Endothelial cell of umbilical vein (primary cell): ENCODE measurements around the gene MPP4.

Experiments
- CTCF ChIP-seq, 2 donors: IDR thresholded peaks; 1 replicate in 1 of 2; 2 replicates in 1 of 2; pipeline ENCODE4 v1.5.1; 2011; ENCODE audit warnings: low read length in 2 of 2, mild to moderate bottlenecking in 2 of 2, moderate library complexity in 2 of 2, control low read depth in 1 of 2, inconsistent platforms in 1 of 2, low read depth in 1 of 2; ENCODE audit not compliant: insufficient read depth in 1 of 2; ENCODE audit errors: extremely low read depth in 1 of 2
- EZH2 ChIP-seq: IDR thresholded peaks from 2 replicates; pipeline ENCODE4 v1.6.1; 2012; ENCODE audit warnings: borderline replicate concordance, low read depth, mild to moderate bottlenecking, moderate library complexity, low read length, inconsistent platforms; ENCODE audit not compliant: severe bottlenecking
- FOS ChIP-seq: IDR thresholded peaks from 2 replicates; pipeline ENCODE4 v1.6.1; 2011; ENCODE audit warnings: mild to moderate bottlenecking, low read length, moderate library complexity, borderline replicate concordance; ENCODE audit not compliant: insufficient read depth
- GATA2 ChIP-seq: IDR thresholded peaks from 2 replicates; pipeline ENCODE4 v1.7.0; 2011; ENCODE audit warnings: low read depth, mild to moderate bottlenecking, moderate library complexity, mixed read lengths, low read length; ENCODE audit not compliant: insufficient read length, insufficient read depth
- JUN ChIP-seq: IDR thresholded peaks from 2 replicates; pipeline ENCODE4 v1.6.1; 2011; ENCODE audit warnings: borderline replicate concordance, low read depth; ENCODE audit not compliant: insufficient read length, insufficient read depth
- MYC ChIP-seq: IDR thresholded peaks from one replicate; pipeline ENCODE4 v1.6.1; 2011; ENCODE audit warnings: mild to moderate bottlenecking, low read depth, low read length
- POLR2A ChIP-seq: IDR thresholded peaks from 2 replicates; pipeline ENCODE4 v1.6.1; 2012; ENCODE audit warnings: low read depth, mild to moderate bottlenecking, control low read depth, low read length
- POLR2AphosphoS5 ChIP-seq: IDR thresholded peaks from 2 replicates; pipeline ENCODE4 v1.6.1; 2012; ENCODE audit warnings: low read depth, mild to moderate bottlenecking, control low read depth, low read length, moderate library complexity; ENCODE audit not compliant: insufficient read depth
- TF ChIP-seq, protein P1 (sequence below): IDR thresholded peaks from 2 replicates; pipeline ENCODE4 v1.6.1; 2011; ENCODE audit not compliant: insufficient read depth, insufficient read length

DNA sequence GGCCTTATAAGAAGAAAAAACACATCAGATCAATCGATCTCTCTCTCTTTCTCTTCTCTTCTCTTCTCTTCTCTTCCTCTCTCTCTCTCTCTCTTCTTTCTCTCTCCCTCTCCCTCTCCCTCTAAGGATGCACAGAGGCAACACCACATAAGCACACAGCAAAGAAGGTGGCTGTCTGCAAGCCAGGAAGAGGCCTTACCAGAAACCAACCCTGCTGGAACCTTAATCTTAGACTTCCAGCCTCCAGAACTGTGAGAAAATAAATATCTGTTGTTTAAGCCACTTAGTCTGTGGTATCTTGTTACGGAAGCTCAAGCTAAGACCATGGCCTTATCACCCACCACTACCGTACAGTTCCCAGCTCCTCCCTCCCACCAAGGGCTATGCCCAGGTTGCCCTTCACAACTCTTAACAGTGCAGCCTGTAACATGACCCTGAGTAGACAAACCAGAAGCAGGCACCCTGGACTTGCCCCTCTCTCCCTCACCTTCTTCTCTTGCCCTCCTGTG is 30.0 kb downstream of the MPP4 start:
- no peak for TF ChIP-seq CTCF (IDR thresholded peaks at IDR 0.05; ENCODE audit: extremely low read depth in 1 of 2, insufficient read depth in 1 of 2, low read depth in 1 of 2, low read length in 2 of 2)
- TF ChIP-seq JUN: no peak
- no peak for TF ChIP-seq POLR2AphosphoS5
- TF ChIP-seq, protein P1, sequence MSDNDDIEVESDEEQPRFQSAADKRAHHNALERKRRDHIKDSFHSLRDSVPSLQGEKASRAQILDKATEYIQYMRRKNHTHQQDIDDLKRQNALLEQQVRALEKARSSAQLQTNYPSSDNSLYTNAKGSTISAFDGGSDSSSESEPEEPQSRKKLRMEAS: no peak
- no peak for TF ChIP-seq EZH2
- TF ChIP-seq POLR2A: no peak
- TF ChIP-seq MYC: no peak
- no peak for TF ChIP-seq FOS
- TF ChIP-seq GATA2: no peak
